ENCODE measurements around the gene ATP2B2.

DNA sequence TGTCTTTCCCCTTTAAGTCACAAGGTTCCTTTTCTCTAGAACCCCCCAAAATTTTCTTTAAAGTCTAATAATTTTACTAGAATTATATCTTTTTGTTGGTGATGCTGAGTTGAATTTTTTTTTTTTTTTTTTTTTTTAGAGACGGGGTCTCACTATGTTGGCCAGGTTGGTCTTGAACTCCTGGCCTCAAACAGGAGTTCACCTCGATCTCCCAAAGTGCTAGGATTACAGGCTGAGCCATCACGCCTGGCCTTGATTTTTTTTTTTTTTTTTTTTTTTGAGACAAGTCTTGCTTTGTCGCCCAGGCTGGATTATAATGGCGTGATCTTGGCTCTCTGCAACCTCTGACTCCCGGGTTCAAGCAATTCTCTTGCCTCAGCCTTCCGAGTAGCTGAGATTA, 196.7 kb downstream of the ATP2B2 start:
- TF ChIP-seq, protein P1, sequence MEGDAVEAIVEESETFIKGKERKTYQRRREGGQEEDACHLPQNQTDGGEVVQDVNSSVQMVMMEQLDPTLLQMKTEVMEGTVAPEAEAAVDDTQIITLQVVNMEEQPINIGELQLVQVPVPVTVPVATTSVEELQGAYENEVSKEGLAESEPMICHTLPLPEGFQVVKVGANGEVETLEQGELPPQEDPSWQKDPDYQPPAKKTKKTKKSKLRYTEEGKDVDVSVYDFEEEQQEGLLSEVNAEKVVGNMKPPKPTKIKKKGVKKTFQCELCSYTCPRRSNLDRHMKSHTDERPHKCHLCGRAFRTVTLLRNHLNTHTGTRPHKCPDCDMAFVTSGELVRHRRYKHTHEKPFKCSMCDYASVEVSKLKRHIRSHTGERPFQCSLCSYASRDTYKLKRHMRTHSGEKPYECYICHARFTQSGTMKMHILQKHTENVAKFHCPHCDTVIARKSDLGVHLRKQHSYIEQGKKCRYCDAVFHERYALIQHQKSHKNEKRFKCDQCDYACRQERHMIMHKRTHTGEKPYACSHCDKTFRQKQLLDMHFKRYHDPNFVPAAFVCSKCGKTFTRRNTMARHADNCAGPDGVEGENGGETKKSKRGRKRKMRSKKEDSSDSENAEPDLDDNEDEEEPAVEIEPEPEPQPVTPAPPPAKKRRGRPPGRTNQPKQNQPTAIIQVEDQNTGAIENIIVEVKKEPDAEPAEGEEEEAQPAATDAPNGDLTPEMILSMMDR (IDR thresholded peaks at IDR 0.05; ENCODE audit: control extremely low read depth in 1 of 3, insufficient read depth in 1 of 3, low read depth in 1 of 3, low read length in 3 of 3): no peak
- no peak for TF ChIP-seq GABPA (IDR thresholded peaks at IDR 0.05; ENCODE audit: borderline replicate concordance, insufficient read depth, low read length)
- TF ChIP-seq POLR2A (IDR thresholded peaks at IDR 0.05; ENCODE audit: control extremely low read depth in 1 of 2, low read depth in 2 of 2, low read length in 2 of 2): no peak
- no peak for TF ChIP-seq CTBP2 (IDR thresholded peaks at IDR 0.05; ENCODE audit: borderline replicate concordance, insufficient read depth, insufficient read length, low read length)
- no peak for TF ChIP-seq EZH2 (IDR thresholded peaks at IDR 0.05; ENCODE audit: low read depth, low read length, severe bottlenecking)
- no peak for TF ChIP-seq RAD21 (IDR thresholded peaks at IDR 0.05 in 1 of 2, conservative IDR thresholded peaks at IDR 0.05 in 1 of 2; ENCODE audit: low read depth in 2 of 2, low read length in 2 of 2)
- TF ChIP-seq SP4 (IDR thresholded peaks at IDR 0.05; ENCODE audit: low read length): no peak
- TF ChIP-seq POLR2AphosphoS5 (IDR thresholded peaks at IDR 0.05; ENCODE audit: low read depth, low read length): no peak
- TF ChIP-seq ZNF274 (IDR thresholded peaks at IDR 0.05; ENCODE audit: borderline replicate concordance, extremely low read depth, low read length): no peak

Data from H1 (cell line).